Stomach (tissue), 9 donors: ENCODE measurements around the gene RAC2. TPM values are rescaled to one million over a fixed set of nuclear protein-coding genes. Genes with fewer than 3 reads are reported as not detected.
A peak's percentile ranks its signal among the peaks of the same experiment; 100 is the strongest.

Source experiments
- DNase-seq, 2 donors: peaks; one replicate each; pipeline versions ENCODE4 v3.0.0 to v3.0.0-alpha.2; 2013 to 2019
- H3K27ac ChIP-seq, 5 donors: fragments of 200-600 bp in 4 of 5; sonication (generic) in 4 of 5; one replicate each; pipeline ENCODE4 v1.5.1; 2013 to 2019; ENCODE audit warnings: mild to moderate bottlenecking in 1 of 5, moderate library complexity in 1 of 5
- H3K27me3 ChIP-seq, 3 donors: fragments of 200-600 bp; sonication (generic); one replicate each; pipeline ENCODE4 v1.5.1; 2017 to 2019; ENCODE audit warnings: mixed run types in 1 of 3
- H3K36me3 ChIP-seq, 4 donors: fragments of 200-600 bp; sonication (generic); 1 replicate in 3 of 4; 2 replicates in 1 of 4; pipeline ENCODE4 v1.5.1; 2016 to 2019
- H3K4me1 ChIP-seq, 4 donors: fragments of 200-600 bp; sonication (generic); one replicate each; pipeline ENCODE4 v1.5.1; 2016 to 2019
- H3K4me3 ChIP-seq, 4 donors: fragments of 200-600 bp; sonication (generic) in 3 of 4; one replicate each; pipeline ENCODE4 v1.5.1; 2016 to 2019; ENCODE audit warnings: mild to moderate bottlenecking in 1 of 4
- H3K9me3 ChIP-seq, 4 donors: fragments of 200-600 bp; sonication (generic); one replicate each; pipeline ENCODE4 v1.5.1; 2016 to 2019
- EP300 ChIP-seq: sonication (generic); formaldehyde crosslinking; IDR thresholded peaks from one replicate; pipeline ENCODE4 v1.6.1; 2017; ENCODE audit warnings: antibody characterized with exemption
- POLR2A ChIP-seq, 4 donors: fragments of 450-650 bp; IDR thresholded peaks; one replicate each; pipeline ENCODE4 v1.6.1; 2016; ENCODE audit warnings: antibody characterized with exemption in 4 of 4, control low read depth in 2 of 4, mild to moderate bottlenecking in 1 of 4, moderate library complexity in 1 of 4
- POLR2AphosphoS5 ChIP-seq, 3 donors: sonication (generic); formaldehyde crosslinking; IDR thresholded peaks; one replicate each; pipeline ENCODE4 v1.6.1; 2016; ENCODE audit warnings: antibody characterized with exemption in 3 of 3
- WGBS, 5 donors: extraction: QIAGEN DNeasy Blood & Tissue Kit in 3 of 5; methylation state at CpG; one replicate each; pipeline versions ENCODE4 v1.1.5 to v1.1.7; 2013 to 2018; 5-methylcytosine and 5-hydroxymethylcytosine counted together
- intact Hi-C: fragments of 100-400 bp; cut with DNase I; formaldehyde crosslinking; loops from one replicate; pipeline ENCODE4 v1.15.1; 2023; ENCODE audit warnings: low total_unique reads
- polyA plus RNA-seq, 3 donors: library from polyadenylated mRNA; stranded (reverse); fragments of 200-250 nt; gene quantifications; one replicate each; pipeline ENCODE4 v1.2.3, GENCODE V29; 2013
- total RNA-seq, 5 donors: library from RNA; depleted of rRNA; stranded (reverse); fragments of >200 nt; gene quantifications; one replicate each; pipeline versions ENCODE4 v1.1.0 to v1.2.3, GENCODE V29; 2014 to 2016
- TF ChIP-seq, protein P1 (sequence below), 7 experiments: fragments of 450-650 bp in 4 of 7; fragments of 200-600 bp in 3 of 7; sonication (generic) in 3 of 7; IDR thresholded peaks; one replicate each; pipeline ENCODE4 v1.5.1; 2016 to 2019; ENCODE audit warnings: antibody characterized with exemption in 7 of 7, control low read depth in 2 of 7, mild to moderate bottlenecking in 1 of 7
- donor health status: healthy with polysubstance abuse.
- donor health status: Bipolar disorder and iron deficiency.
- donor health status: healthy.

RAC2 gene
- total and polyA plus RNA-seq, 8 donors = 1.8 to 50.4 (median 16.3) TPM

DNA sequence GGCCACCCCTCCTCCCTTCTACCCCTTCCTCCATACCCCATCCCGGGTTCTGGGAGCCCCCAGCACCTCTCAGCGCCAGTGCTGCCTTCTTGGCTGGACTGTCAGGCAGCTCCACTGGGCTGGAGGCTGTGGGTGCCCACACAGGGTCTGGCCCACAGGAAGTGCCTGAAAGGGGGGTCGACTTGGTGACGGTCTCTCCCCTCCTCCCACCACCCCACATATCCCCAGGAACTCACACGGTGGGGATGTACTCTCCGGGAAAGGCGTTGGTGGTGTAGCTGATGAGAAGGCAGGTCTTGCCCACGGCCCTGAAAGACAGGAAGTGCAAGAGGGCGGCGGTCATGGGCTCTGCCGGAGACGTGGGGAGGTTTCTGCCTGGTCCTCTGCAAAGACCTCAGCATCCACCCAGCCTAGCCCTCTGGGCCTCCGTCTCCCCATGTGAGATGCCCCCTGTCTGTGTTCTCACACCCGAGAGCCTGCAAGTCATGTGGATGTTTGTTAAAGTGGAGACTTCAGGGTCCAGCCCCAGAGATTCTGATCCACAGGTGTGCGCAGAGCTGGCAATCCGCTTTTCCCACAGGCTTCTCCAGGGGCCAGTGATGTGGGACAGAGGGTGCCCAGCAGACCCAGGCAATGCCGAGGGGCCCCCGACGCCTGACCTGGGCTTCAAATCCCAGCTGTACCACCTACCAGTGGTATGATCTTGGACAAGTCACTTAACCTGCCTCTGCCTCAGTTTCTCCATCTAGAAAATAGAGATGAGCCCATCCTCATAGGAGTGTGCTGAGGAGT lies 2.5 kb downstream of the RAC2 start:
- no peaks in the 10 kb centered on the region for H3K9me3 ChIP-seq
- H3K4me1 ChIP-seq = peaks cover 0 to 75% (median 16%) of the 10 kb centered on the region in 4 donors
- peak overlapping the region in 4 of 5 donors; percentile 24 to 85 (median 66) for H3K27ac ChIP-seq
- peaks cover 5 to 82% (median 11%) of the 10 kb centered on the region in 3 donors for H3K27me3 ChIP-seq
- no peaks in the 10 kb centered on the region for H3K36me3 ChIP-seq
- peak in 1 of 2 donors; percentile 45 for DNase-seq
- intact Hi-C loops = no loop called here
- peak overlapping the region in 3 of 4 donors; percentile 17 to 49 (median 46) for H3K4me3 ChIP-seq
- no peak for TF ChIP-seq POLR2A (IDR thresholded peaks at IDR 0.05)
- TF ChIP-seq POLR2AphosphoS5 (IDR thresholded peaks at IDR 0.05) = no peak
- TF ChIP-seq, protein P1, sequence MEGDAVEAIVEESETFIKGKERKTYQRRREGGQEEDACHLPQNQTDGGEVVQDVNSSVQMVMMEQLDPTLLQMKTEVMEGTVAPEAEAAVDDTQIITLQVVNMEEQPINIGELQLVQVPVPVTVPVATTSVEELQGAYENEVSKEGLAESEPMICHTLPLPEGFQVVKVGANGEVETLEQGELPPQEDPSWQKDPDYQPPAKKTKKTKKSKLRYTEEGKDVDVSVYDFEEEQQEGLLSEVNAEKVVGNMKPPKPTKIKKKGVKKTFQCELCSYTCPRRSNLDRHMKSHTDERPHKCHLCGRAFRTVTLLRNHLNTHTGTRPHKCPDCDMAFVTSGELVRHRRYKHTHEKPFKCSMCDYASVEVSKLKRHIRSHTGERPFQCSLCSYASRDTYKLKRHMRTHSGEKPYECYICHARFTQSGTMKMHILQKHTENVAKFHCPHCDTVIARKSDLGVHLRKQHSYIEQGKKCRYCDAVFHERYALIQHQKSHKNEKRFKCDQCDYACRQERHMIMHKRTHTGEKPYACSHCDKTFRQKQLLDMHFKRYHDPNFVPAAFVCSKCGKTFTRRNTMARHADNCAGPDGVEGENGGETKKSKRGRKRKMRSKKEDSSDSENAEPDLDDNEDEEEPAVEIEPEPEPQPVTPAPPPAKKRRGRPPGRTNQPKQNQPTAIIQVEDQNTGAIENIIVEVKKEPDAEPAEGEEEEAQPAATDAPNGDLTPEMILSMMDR (IDR thresholded peaks at IDR 0.05) = no peak
- no peak for TF ChIP-seq EP300
- WGBS, 5 donors = 48 to 64% (median 62%) methylated on average over 11 to 19 of the region's 19 CpGs

DNA sequence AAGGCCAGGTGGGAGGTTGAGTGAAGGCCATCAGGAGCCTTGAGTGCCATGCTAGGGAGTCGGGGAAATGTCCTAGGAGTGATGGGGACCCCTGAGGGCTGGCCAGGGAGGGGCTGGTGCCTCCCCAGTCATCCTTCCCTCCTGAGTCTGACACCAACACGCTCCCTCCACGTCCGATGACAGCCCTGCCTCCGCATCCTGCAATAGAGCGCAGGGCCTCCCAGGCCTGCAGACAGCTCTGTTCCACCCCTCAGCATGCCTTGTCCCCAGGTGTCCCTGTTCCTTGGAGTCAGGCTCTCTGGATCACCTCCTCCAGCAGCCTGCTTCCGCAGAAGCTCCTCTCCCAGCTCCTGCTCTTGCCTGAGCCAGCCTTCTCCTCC lies 3.1 kb downstream of the RAC2 start:
- WGBS, 5 donors = 73 to 89% (median 87%) methylated on average over 3 to 7 of the region's 7 CpGs
- TF ChIP-seq POLR2A (IDR thresholded peaks at IDR 0.05) (no peak), POLR2AphosphoS5 (IDR thresholded peaks at IDR 0.05) (no peak), EP300 (no peak)
- TF ChIP-seq, protein P1 (IDR thresholded peaks at IDR 0.05) = no peak
- Histone ChIP-seq H3K9me3 (no peaks in the 10 kb centered on the region), H3K36me3 (no peaks in the 10 kb centered on the region), H3K4me3 (peak overlapping the region in 2 of 4 donors; percentile 46 to 49), H3K4me1 (peaks cover 0 to 81% (median 16%) of the 10 kb centered on the region in 4 donors), H3K27ac (peak overlapping the region in 3 of 5 donors; percentile 51 to 85 (median 81)), H3K27me3 (peaks cover 5 to 88% (median 11%) of the 10 kb centered on the region in 3 donors)
- DNase-seq = no peak
- intact Hi-C loops = no loop called here

DNA sequence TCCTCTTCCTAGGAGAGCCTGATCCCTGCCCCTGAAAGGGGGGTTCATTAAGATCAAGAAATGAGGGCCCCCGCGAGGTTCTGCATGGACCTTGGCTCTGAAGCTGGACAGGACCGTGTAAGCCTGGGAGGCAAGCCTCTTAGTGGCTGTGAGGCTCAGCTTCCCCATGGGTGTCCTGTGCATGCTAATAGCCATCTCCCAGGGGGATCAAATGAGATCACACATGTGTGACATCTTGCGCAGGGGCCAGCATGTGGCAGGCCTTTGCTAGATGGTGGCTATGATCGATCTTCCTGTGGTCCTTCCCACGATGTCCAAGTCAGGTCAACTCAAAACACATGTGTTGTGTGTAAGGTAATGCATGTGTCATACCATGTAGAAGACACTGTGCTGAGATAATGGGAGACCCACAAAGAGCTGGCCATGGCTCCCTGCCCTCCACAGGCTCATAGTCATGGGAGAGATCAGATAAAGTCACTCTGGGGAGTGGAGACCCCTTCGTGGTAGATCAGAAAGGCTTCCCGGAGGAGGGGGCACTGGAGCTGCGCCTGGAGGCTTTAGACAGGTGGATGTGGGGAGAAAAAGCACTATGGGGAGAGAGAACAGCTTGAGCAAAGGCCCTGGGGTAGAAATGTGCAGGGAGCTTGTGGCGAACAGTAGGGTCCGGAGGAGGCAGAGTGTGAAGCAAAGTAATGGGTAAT lies 3.7 kb downstream of the RAC2 start:
- TF ChIP-seq, protein P1 (IDR thresholded peaks at IDR 0.05) = no peak
- TF ChIP-seq POLR2A (IDR thresholded peaks at IDR 0.05) (no peak), POLR2AphosphoS5 (IDR thresholded peaks at IDR 0.05) (no peak), EP300 (no peak)
- DNase-seq = no peak
- peaks cover 5 to 93% (median 11%) of the 10 kb centered on the region in 3 donors for H3K27me3 ChIP-seq
- intact Hi-C loops = no loop called here
- 81 to 84% (median 82%) methylated on average over 9 to 11 of the region's 11 CpGs for WGBS, 5 donors
- H3K4me1 ChIP-seq = peaks cover 0 to 87% (median 17%) of the 10 kb centered on the region in 4 donors
- no peaks in the 10 kb centered on the region for H3K9me3 ChIP-seq
- H3K27ac ChIP-seq = peak overlapping the region in 1 of 5 donors; percentile 81
- H3K36me3 ChIP-seq = no peaks in the 10 kb centered on the region
- peak overlapping the region in 1 of 4 donors; percentile 46 for H3K4me3 ChIP-seq
